Astrocyte (in vitro differentiated cells and primary cell): ENCODE measurements around the gene DAPP1. TPM values are rescaled to one million over a fixed set of nuclear protein-coding genes. Genes with fewer than 3 reads are reported as not detected.
A peak's percentile ranks its signal among the peaks of the same experiment; 100 is the strongest.

Source experiments
- DNase-seq: peaks from one replicate; pipeline ENCODE4 v3.0.0-alpha.2; 2010; ENCODE audit warnings: low read depth
- FAIRE-seq: peaks from 2 replicates; lab custom pipeline; 2011; peaks lifted over from hg19 to GRCh38; lab: Jason Lieb, UNC
- H2AFZ ChIP-seq: 2 replicates; pipeline ENCODE4 v1.6.0; 2012; ENCODE audit warnings: low read depth, low read length, inconsistent platforms
- H3K27ac ChIP-seq: 2 replicates; pipeline ENCODE4 v1.5.1; 2011; ENCODE audit warnings: low read depth, low read length, inconsistent platforms
- H3K27me3 ChIP-seq: 2 replicates; pipeline ENCODE4 v1.6.0; 2011; ENCODE audit warnings: low read length, inconsistent platforms; ENCODE audit not compliant: insufficient read depth
- H3K36me3 ChIP-seq: 2 replicates; pipeline ENCODE4 v1.5.1; 2011; ENCODE audit warnings: low read length, inconsistent platforms; ENCODE audit not compliant: insufficient read depth
- H3K4me1 ChIP-seq: 2 replicates; pipeline ENCODE4 v1.5.1; 2011; ENCODE audit warnings: low read length, inconsistent platforms; ENCODE audit not compliant: insufficient read depth
- H3K4me2 ChIP-seq: 2 replicates; pipeline ENCODE4 v1.6.0; 2012; ENCODE audit warnings: low read length, inconsistent platforms
- H3K4me3 ChIP-seq: 2 replicates; pipeline ENCODE4 v1.5.1; 2011; ENCODE audit warnings: low read depth, mild to moderate bottlenecking, low read length, inconsistent platforms; ENCODE audit not compliant: insufficient read depth
- H3K79me2 ChIP-seq: 2 replicates; pipeline ENCODE4 v1.6.0; 2012; ENCODE audit warnings: mild to moderate bottlenecking, low read length, inconsistent platforms; ENCODE audit not compliant: insufficient read depth
- H3K9ac ChIP-seq: 2 replicates; pipeline ENCODE4 v1.6.0; 2012; ENCODE audit warnings: mild to moderate bottlenecking, low read length, inconsistent platforms
- H3K9me3 ChIP-seq: 2 replicates; pipeline ENCODE4 v1.5.1; 2012; ENCODE audit warnings: low read depth, mild to moderate bottlenecking, low read length, inconsistent platforms; ENCODE audit not compliant: insufficient read depth
- H4K20me1 ChIP-seq: 2 replicates; pipeline ENCODE4 v1.6.0; 2012; ENCODE audit warnings: low read length, inconsistent platforms; ENCODE audit not compliant: insufficient read depth
- H3K27ac Mint-ChIP-seq: one replicate; pipeline ENCODE4 v1.8.0; 2021; ENCODE audit warnings: mild to moderate bottlenecking, mixed read lengths; ENCODE audit not compliant: unreplicated experiment
- H3K27me3 Mint-ChIP-seq: one replicate; pipeline ENCODE4 v1.8.0; 2021; ENCODE audit warnings: low read depth, mixed read lengths; ENCODE audit not compliant: unreplicated experiment
- H3K36me3 Mint-ChIP-seq: one replicate; pipeline ENCODE4 v1.8.0; 2021; ENCODE audit warnings: low read depth, mixed read lengths; ENCODE audit not compliant: unreplicated experiment
- H3K4me1 Mint-ChIP-seq: one replicate; pipeline ENCODE4 v1.8.0; 2021; ENCODE audit warnings: low read depth, mixed read lengths; ENCODE audit not compliant: unreplicated experiment
- H3K4me3 Mint-ChIP-seq: one replicate; pipeline ENCODE4 v1.8.0; 2021; ENCODE audit warnings: mild to moderate bottlenecking, moderate library complexity, mixed read lengths; ENCODE audit not compliant: unreplicated experiment
- H3K9me3 Mint-ChIP-seq: one replicate; pipeline ENCODE4 v1.8.0; 2021; ENCODE audit warnings: mild to moderate bottlenecking, mixed read lengths; ENCODE audit not compliant: unreplicated experiment
- EZH2 ChIP-seq: IDR thresholded peaks from 2 replicates; pipeline ENCODE4 v1.6.1; 2012; ENCODE audit warnings: mild to moderate bottlenecking, low read length, inconsistent platforms; ENCODE audit not compliant: insufficient read depth
- total RNA-seq: library from RNA; stranded (reverse); gene quantifications from 2 replicates; pipeline ENCODE4 v1.2.1, GENCODE V29; 2021
- TF ChIP-seq, protein P1 (sequence below): IDR thresholded peaks from 2 replicates; pipeline ENCODE4 v1.5.1; 2011; ENCODE audit warnings: low read depth, mild to moderate bottlenecking, inconsistent platforms, low read length, moderate library complexity; ENCODE audit not compliant: insufficient read depth

Gene DAPP1
- total RNA-seq, 1 donor from 2014 or later, result 0.59 TPM

GRCh38 chr4:99810536-99810935, 6.1 kb upstream of the DAPP1 start:
- H3K9me3 Mint-ChIP-seq, result no peaks in the 10 kb centered on the region
- H3K27me3 Mint-ChIP-seq, result no peaks in the 10 kb centered on the region
- no peaks in the 10 kb centered on the region for H3K36me3 Mint-ChIP-seq
- Histone ChIP-seq H3K27ac (no peak overlapping the region), H4K20me1 (no peaks in the 10 kb centered on the region), H3K9ac (no peak overlapping the region), H2AFZ (no peak overlapping the region), H3K79me2 (no peaks in the 10 kb centered on the region), H3K27me3 (peaks cover 4% of the 10 kb centered on the region), H3K9me3 (no peaks in the 10 kb centered on the region), H3K4me3 (no peak overlapping the region), H3K36me3 (no peaks in the 10 kb centered on the region), H3K4me1 (no peaks in the 10 kb centered on the region), H3K4me2 (no peak overlapping the region)
- H3K27ac Mint-ChIP-seq, result peak overlapping the region; percentile 92
- no peak overlapping the region for H3K4me3 Mint-ChIP-seq
- DNase-seq, result no peak
- no peak for FAIRE-seq
- TF ChIP-seq EZH2, result no peak
- TF ChIP-seq, protein P1, sequence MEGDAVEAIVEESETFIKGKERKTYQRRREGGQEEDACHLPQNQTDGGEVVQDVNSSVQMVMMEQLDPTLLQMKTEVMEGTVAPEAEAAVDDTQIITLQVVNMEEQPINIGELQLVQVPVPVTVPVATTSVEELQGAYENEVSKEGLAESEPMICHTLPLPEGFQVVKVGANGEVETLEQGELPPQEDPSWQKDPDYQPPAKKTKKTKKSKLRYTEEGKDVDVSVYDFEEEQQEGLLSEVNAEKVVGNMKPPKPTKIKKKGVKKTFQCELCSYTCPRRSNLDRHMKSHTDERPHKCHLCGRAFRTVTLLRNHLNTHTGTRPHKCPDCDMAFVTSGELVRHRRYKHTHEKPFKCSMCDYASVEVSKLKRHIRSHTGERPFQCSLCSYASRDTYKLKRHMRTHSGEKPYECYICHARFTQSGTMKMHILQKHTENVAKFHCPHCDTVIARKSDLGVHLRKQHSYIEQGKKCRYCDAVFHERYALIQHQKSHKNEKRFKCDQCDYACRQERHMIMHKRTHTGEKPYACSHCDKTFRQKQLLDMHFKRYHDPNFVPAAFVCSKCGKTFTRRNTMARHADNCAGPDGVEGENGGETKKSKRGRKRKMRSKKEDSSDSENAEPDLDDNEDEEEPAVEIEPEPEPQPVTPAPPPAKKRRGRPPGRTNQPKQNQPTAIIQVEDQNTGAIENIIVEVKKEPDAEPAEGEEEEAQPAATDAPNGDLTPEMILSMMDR, result no peak
- peaks cover 32% of the 10 kb centered on the region for H3K4me1 Mint-ChIP-seq

DNA sequence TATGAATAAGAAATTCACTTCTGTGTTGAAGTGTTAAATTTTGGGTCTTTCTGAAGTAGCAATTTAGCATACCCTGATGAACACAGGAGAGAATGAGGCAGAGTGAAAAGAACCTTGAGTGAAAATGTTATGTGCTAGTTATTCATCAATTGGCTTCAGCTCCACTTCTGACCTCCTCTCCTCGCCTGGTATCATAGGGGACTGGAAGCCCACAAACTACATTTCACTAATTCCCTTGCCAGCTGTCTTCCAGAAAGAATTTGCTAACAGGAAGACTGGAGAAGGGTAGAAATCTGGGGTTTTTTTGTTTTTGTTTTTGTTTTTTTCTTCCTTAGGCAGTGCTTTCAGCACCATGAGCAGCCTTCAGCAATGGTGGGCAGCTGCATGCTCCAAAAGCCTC, 5.5 kb upstream of the DAPP1 start:
- Mint-ChIP-seq H3K27me3 (no peaks in the 10 kb centered on the region), H3K36me3 (no peaks in the 10 kb centered on the region), H3K9me3 (no peaks in the 10 kb centered on the region), H3K27ac (no peak overlapping the region), H3K4me1 (peaks cover 34% of the 10 kb centered on the region), H3K4me3 (no peak overlapping the region)
- H3K9me3 ChIP-seq, result no peaks in the 10 kb centered on the region
- no peak overlapping the region for H2AFZ ChIP-seq
- H3K4me3 ChIP-seq, result no peak overlapping the region
- TF ChIP-seq, protein P1, result no peak
- TF ChIP-seq EZH2, result no peak
- H4K20me1 ChIP-seq, result no peaks in the 10 kb centered on the region
- peaks cover 4% of the 10 kb centered on the region for H3K27me3 ChIP-seq
- no peak overlapping the region for H3K27ac ChIP-seq
- no peak overlapping the region for H3K4me2 ChIP-seq
- no peak for FAIRE-seq
- H3K79me2 ChIP-seq, result no peaks in the 10 kb centered on the region
- H3K9ac ChIP-seq, result no peak overlapping the region
- no peak for DNase-seq
- H3K36me3 ChIP-seq, result no peaks in the 10 kb centered on the region
- no peaks in the 10 kb centered on the region for H3K4me1 ChIP-seq

DNA sequence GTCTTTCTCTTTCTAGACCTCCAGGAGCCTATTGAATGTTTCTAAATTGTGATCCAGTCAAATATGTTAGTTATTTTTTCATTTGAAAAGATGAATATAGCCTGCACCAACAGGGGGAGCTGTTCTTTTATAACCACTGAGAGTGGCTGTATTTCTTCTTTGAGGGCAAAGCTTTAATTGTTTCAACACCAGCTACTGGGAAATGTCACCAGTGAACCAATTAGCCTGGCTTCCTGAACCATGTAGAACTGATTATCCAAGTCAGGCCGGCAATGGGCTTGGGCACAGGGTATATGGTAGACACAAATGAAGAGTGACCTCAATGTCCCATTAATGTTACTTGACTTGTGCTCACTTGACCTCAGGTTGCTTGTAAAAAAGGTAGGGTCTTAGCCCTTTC, 4.8 kb upstream of the DAPP1 start:
- Histone ChIP-seq H3K27me3 (peaks cover 4% of the 10 kb centered on the region), H2AFZ (no peak overlapping the region), H3K36me3 (no peaks in the 10 kb centered on the region), H3K27ac (no peak overlapping the region), H3K4me2 (no peak overlapping the region), H3K9me3 (no peaks in the 10 kb centered on the region), H3K79me2 (no peaks in the 10 kb centered on the region), H3K4me1 (no peaks in the 10 kb centered on the region), H3K4me3 (no peak overlapping the region), H3K9ac (no peak overlapping the region), H4K20me1 (no peaks in the 10 kb centered on the region)
- no peaks in the 10 kb centered on the region for H3K27me3 Mint-ChIP-seq
- no peaks in the 10 kb centered on the region for H3K9me3 Mint-ChIP-seq
- H3K27ac Mint-ChIP-seq, result no peak overlapping the region
- no peak overlapping the region for H3K4me3 Mint-ChIP-seq
- TF ChIP-seq, protein P1, result peak; percentile 44
- TF ChIP-seq EZH2, result no peak
- peaks cover 34% of the 10 kb centered on the region for H3K4me1 Mint-ChIP-seq
- no peak for DNase-seq
- no peak for FAIRE-seq
- no peaks in the 10 kb centered on the region for H3K36me3 Mint-ChIP-seq
